ENCODE measurements around the gene C2orf92.

DNA sequence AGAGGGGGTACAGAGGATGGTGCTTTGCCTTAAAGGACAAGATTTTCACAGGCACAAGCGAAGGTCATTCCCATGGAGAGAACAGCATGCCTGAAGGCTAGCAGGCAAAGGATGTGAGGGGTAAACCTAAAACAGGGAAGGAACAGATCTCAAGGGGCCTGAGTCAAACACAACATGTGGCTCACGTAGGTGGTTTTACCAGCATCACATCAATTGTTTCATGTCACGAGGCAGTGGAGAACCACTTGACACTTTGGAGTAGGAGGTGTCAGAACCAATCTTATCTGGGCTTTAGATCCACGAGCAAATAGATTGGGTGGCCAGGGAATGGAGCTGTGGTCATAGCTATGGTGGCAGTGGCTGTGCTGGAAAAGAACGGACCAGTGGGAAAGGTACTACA is 15.2 kb upstream of the C2orf92 start:
- TF ChIP-seq, protein P1, sequence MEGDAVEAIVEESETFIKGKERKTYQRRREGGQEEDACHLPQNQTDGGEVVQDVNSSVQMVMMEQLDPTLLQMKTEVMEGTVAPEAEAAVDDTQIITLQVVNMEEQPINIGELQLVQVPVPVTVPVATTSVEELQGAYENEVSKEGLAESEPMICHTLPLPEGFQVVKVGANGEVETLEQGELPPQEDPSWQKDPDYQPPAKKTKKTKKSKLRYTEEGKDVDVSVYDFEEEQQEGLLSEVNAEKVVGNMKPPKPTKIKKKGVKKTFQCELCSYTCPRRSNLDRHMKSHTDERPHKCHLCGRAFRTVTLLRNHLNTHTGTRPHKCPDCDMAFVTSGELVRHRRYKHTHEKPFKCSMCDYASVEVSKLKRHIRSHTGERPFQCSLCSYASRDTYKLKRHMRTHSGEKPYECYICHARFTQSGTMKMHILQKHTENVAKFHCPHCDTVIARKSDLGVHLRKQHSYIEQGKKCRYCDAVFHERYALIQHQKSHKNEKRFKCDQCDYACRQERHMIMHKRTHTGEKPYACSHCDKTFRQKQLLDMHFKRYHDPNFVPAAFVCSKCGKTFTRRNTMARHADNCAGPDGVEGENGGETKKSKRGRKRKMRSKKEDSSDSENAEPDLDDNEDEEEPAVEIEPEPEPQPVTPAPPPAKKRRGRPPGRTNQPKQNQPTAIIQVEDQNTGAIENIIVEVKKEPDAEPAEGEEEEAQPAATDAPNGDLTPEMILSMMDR (conservative IDR thresholded peaks at IDR 0.05; ENCODE audit: low read length), result no peak
- no peak for TF ChIP-seq EZH2phosphoT487 (IDR thresholded peaks at IDR 0.05; ENCODE audit: borderline replicate concordance, low read depth, low read length)
